Right lung (tissue), 5 donors: ENCODE results near the gene AUNIP. TPM values are rescaled to one million over a fixed set of nuclear protein-coding genes. Genes with fewer than 3 reads are reported as not detected.

Experiments
- DNase-seq, 2 donors: peaks; one replicate each; pipeline ENCODE4 v3.0.0-alpha.2; 2013
- polyA plus RNA-seq, 5 donors: library from polyadenylated mRNA; unstranded; fragments of 120-200 nt; gene quantifications; one replicate each; pipeline versions ENCODE4 v1.2.1 to v1.2.3, GENCODE V29; 2013; ENCODE audit warnings: inconsistent platforms in 1 of 5, low replicate concordance in 1 of 5; ENCODE audit not compliant: insufficient read length in 5 of 5, insufficient read depth in 1 of 5

AUNIP gene
- polyA plus RNA-seq, 5 donors, result 1.9 to 3.3 (median 2.4) TPM

GRCh38 chr1:25831569-25832196, 27.6 kb downstream of the AUNIP start:
- no peak for DNase-seq

GRCh38 chr1:25829046-25829445, 30.2 kb downstream of the AUNIP start:
- DNase-seq, result no peak

GRCh38 chr1:25828491-25828890, 30.8 kb downstream of the AUNIP start:
- DNase-seq, result no peak

GRCh38 chr1:25826571-25826970, 32.7 kb downstream of the AUNIP start:
- DNase-seq, result no peak

- DNase-seq, result no peak
Measured at GRCh38 chr1:25825605-25826004, 33.7 kb downstream of the AUNIP start.

- DNase-seq, result no peak
Measured at GRCh38 chr1:25821630-25822091, 37.6 kb downstream of the AUNIP start.

GRCh38 chr1:25821112-25821476, 38.2 kb downstream of the AUNIP start:
- no peak for DNase-seq

- DNase-seq, result no peak
Measured at GRCh38 chr1:25820247-25821111, 38.8 kb downstream of the AUNIP start.

GRCh38 chr1:25819491-25820246, 39.6 kb downstream of the AUNIP start, which contains the start of gene MTFR1L:
Gene MTFR1L (plus strand): TSS chr1:25819954. CDS start chr1:25823105, 3,151 bp downstream.
- DNase-seq, result peak; percentile 85 to 88

- DNase-seq, result no peak
Measured at GRCh38 chr1:25818569-25818968, 40.7 kb downstream of the AUNIP start.

- DNase-seq, result no peak
Measured at GRCh38 chr1:25817840-25818501, 41.3 kb downstream of the AUNIP start.

- DNase-seq, result no peak
Measured at GRCh38 chr1:25816112-25816718, 43.0 kb downstream of the AUNIP start.

GRCh38 chr1:25815208-25816111, 43.8 kb downstream of the AUNIP start:
- DNase-seq, result no peak

- no peak for DNase-seq
Measured at GRCh38 chr1:25814549-25815087, 44.6 kb downstream of the AUNIP start.

GRCh38 chr1:25813734-25814471, 45.4 kb downstream of the AUNIP start:
- DNase-seq, result no peak

GRCh38 chr1:25813071-25813733, 46.1 kb downstream of the AUNIP start:
- no peak for DNase-seq

- DNase-seq, result no peak
Measured at GRCh38 chr1:25811384-25812082, 47.7 kb downstream of the AUNIP start.
